Measurements from ENCODE around the gene RFPL4A.

- TF ChIP-seq CTCF (IDR thresholded peaks at IDR 0.05), result no peak
- no peak for TF ChIP-seq POLR2A (IDR thresholded peaks at IDR 0.05)
- TF ChIP-seq EP300 (IDR thresholded peaks at IDR 0.05), result no peak
- no peak for TF ChIP-seq POLR2AphosphoS5 (IDR thresholded peaks at IDR 0.05)
These were observed 42.5 kb downstream of the RFPL4A start for GRCh38 chr19:55801416-55801815.

Measured in suprapubic skin (tissue), 4 donors.